Measurements from ENCODE around the gene F8.
A peak's percentile ranks its signal among the peaks of the same experiment; 100 is the strongest.
"Not testable (repeated sequence)": the region's sequence is repeated elsewhere in the genome, so short reads cannot be mapped to it uniquely, and the experiment has no call there.

F8 gene

DNA sequence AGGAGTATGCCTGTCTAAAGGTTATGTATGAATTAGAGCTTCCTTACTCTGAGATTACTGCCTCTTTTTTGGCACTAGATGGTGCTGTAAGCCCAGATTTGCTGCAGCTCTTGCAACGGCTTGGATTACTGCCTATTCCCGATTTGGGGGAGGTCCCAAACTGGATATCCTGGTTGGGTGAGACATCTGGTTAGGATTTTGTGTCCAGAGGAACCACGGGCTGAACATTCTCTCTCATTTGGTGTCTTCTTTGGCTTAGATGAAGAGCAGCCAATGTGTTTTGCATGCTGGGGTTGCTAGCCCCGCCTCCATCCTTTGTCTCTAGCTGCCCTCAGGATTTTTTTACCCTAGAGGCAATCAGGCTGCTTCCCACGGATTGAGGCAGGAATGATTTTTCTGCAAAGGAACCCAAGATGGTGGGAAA is 104.5 kb downstream of the F8 start:
- peak overlapping the region in 1 of 11 experiments; percentile 15; a peak in 1 of 22 replicates for H3K27ac ChIP-seq
- H3K9ac ChIP-seq = peak overlapping the region in 5 of 11 experiments; percentile 30 to 59 (median 41); a peak in 7 of 22 replicates
- H3K4me3 ChIP-seq = peak overlapping the region in 9 of 10 experiments; percentile 13 to 48 (median 29); a peak in 10 of 20 replicates
- no peak for TF ChIP-seq Cebpa-rat (IDR thresholded peaks at IDR 0.05)
- no peaks in the 10 kb centered on the region for H4K20me1 ChIP-seq
- peak overlapping the region in 9 of 11 experiments; percentile 12 to 61 (median 34); a peak in 10 of 22 replicates for H3K4me2 ChIP-seq
- H3K4me1 ChIP-seq = peaks cover 0 to 5% (median 0%) of the 10 kb centered on the region in 10 experiments; a peak in 1 of 20 replicates
- H3K9me3 ChIP-seq (replicated peaks in 1 of 11) = peaks cover 20 to 23% (median 22%) of the 10 kb centered on the region in 11 experiments
- peaks cover 33 to 74% (median 68%) of the 10 kb centered on the region in 11 experiments for H3K27me3 ChIP-seq
- no peaks in the 10 kb centered on the region for H3K36me3 ChIP-seq

DNA sequence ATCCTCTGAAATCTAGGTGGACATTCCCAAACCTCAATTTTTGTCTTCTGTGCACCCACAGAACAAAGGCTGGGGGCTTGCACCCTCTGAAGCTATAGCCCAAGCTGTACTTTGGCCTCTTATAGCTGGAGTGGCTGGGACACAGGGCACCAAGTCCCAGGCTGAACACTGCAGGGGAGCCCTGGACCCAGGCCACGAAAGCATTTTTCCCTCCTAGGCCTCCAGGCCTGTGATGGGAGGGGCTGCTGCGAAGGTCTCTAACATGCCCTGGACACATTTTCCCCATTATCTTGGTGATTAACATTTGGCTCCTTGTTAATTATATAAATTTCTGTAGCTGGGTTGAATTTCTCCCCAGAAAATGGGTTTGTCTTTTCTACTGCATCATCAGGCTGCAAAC is 108.5 kb downstream of the F8 start:
- peaks cover 6 to 57% (median 44%) of the 10 kb centered on the region in 11 experiments; a peak in 21 of 22 replicates for H3K27me3 ChIP-seq
- H3K9ac ChIP-seq = no peak overlapping the region
- H3K9me3 ChIP-seq (replicated peaks in 1 of 11) = peaks cover 45 to 55% (median 48%) of the 10 kb centered on the region in 11 experiments
- no peaks in the 10 kb centered on the region for H4K20me1 ChIP-seq
- H3K4me2 ChIP-seq = no peak overlapping the region
- peaks cover 4 to 5% (median 5%) of the 10 kb centered on the region in 10 experiments; a peak in 14 of 20 replicates for H3K4me1 ChIP-seq
- H3K36me3 ChIP-seq = no peaks in the 10 kb centered on the region
- H3K27ac ChIP-seq = no peak overlapping the region
- TF ChIP-seq Cebpa-rat (IDR thresholded peaks at IDR 0.05) = no peak
- H3K4me3 ChIP-seq = no peak overlapping the region; a peak in 1 of 20 replicates

DNA sequence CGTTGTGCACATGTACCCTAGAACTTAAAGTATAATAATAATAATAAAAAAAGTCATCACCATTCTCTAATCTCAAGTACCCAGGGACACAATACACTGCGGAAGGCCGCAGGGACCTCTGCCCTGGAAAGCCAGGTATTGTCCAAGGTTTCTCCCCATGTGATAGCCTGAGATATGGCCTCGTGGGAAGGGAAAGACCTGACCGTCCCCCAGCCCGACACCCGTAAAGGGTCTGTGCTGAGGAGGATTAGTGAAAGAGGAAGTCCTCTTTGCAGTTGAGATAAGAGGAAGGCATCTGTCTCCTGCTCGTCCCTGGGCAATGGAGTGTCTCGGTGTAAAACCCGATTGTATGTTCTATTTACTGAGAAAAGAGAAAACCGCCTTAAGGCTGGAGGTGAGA is 112.0 kb downstream of the F8 start:
- not testable (repeated sequence) for H3K9ac ChIP-seq, H4K20me1 ChIP-seq, H3K36me3 ChIP-seq, H3K4me3 ChIP-seq, H3K27ac ChIP-seq, H3K4me2 ChIP-seq
- H3K27me3 ChIP-seq = peaks cover 9 to 55% (median 50%) of the 10 kb centered on the region in 11 experiments; a peak in 20 of 22 replicates
- H3K9me3 ChIP-seq (replicated peaks in 1 of 11) = peaks cover 45 to 55% (median 48%) of the 10 kb centered on the region in 11 experiments
- peaks cover 8 to 15% (median 10%) of the 10 kb centered on the region in 10 experiments; a peak in 14 of 20 replicates for H3K4me1 ChIP-seq

DNA sequence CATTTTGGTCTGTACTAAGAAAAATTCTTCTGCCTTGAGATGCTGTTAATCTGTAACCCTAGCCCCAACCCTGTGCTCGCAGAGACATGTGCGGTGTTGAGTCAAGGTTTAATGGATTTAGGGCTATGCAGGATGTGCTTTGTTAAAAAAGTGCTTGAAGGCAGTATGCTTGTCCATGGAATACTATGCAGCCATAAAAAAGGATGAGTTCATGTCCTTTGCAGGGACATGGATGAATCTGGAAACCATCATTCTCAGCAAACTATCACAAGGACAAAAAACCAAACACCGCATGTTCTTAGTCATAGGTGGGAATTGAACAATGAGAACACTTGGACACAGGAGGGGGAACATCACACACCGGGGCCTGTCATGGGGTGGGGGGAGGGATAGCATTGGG is 112.5 kb downstream of the F8 start:
- peaks cover 43 to 54% (median 47%) of the 10 kb centered on the region in 11 experiments for H3K9me3 ChIP-seq (replicated peaks in 1 of 11)
- not testable (repeated sequence) for H3K36me3 ChIP-seq, H3K4me3 ChIP-seq, H4K20me1 ChIP-seq, H3K4me2 ChIP-seq, H3K9ac ChIP-seq, H3K27ac ChIP-seq
- peaks cover 9 to 55% (median 50%) of the 10 kb centered on the region in 11 experiments; a peak in 20 of 22 replicates for H3K27me3 ChIP-seq
- peaks cover 8 to 15% (median 10%) of the 10 kb centered on the region in 10 experiments; a peak in 14 of 20 replicates for H3K4me1 ChIP-seq

DNA sequence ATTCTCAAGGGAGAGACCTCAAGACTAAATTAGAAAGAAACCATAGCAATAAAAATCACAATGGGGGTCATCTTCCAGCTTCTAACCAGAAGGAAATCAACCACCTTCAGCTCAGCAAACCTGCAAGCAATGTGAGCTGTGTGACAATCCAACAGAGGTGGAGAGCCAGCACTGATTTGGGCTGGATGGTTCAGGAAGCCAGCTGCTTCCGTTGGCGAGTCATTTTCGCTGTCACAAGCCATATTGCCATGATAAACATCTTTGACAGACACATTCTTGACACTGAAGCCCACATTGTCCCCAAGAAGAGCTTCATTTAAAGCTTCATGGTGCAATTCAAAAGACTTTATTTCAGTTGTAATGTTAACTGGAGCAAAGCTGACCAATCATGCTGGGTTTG is 113.7 kb downstream of the F8 start:
- Histone ChIP-seq H4K20me1 (no peaks in the 10 kb centered on the region), H3K9ac (no peak overlapping the region), H3K9me3 (replicated peaks in 1 of 11) (peaks cover 31 to 41% (median 35%) of the 10 kb centered on the region in 11 experiments), H3K27ac (peak overlapping the region in 5 of 11 experiments; percentile 0 to 20 (median 16); a peak in 1 of 22 replicates), H3K4me1 (peaks cover 8 to 15% (median 10%) of the 10 kb centered on the region in 10 experiments; a peak in 14 of 20 replicates), H3K4me2 (peak overlapping the region; percentile 22 to 64 (median 43); a peak in 20 of 22 replicates), H3K36me3 (no peaks in the 10 kb centered on the region), H3K4me3 (no peak overlapping the region), H3K27me3 (peaks cover 18 to 55% (median 51%) of the 10 kb centered on the region in 11 experiments; a peak in 21 of 22 replicates)
- no peak for TF ChIP-seq Cebpa-rat (IDR thresholded peaks at IDR 0.05)

DNA sequence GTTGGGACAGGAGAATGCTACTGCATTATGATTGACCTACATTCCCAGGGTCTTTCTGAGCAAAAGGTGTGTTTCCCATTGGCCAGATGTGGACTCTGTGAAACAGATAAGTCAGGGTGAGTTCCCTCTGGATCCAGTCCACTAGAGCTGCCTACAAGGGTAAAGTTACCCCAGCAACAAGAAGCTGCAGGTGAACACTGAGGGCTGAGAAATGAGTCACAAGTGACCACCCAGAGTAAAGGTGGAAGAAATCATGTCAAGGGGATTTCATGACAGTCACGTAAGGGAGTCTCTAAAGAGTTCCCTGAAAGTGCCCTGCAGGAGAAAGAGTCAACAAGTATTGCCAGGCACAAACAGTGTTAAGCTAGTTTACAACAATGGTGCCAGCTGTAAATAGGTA is 120.1 kb downstream of the F8 start:
- H3K4me1 ChIP-seq = no peaks in the 10 kb centered on the region

DNA sequence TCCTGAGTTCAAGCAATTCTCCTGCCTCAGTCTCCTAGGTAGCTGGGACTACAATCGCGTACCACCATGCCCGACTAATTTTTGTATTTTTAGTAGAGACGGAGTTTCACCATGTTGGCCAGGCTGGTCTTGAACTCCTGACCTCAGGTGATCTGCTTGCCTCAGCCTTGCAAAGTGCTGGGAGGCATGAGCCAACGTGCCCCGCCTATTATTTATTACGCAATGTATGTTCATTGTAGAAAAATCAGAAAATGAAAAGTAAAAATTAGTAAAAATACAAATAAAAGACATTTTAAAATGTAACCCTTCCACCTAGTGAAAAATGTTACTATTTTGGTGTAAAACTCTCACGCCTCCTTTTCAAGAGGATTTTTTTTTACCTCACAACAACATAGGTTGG is 122.2 kb downstream of the F8 start:
- H3K36me3 ChIP-seq = no peaks in the 10 kb centered on the region
- H4K20me1 ChIP-seq = no peaks in the 10 kb centered on the region
- H3K9me3 ChIP-seq (replicated peaks in 1 of 11) = 0 out of 22 replicates have a peak, but pooled peaks cover 0 to 4% (median 0%) of the 10 kb centered on the region in 11 experiments
- H3K9ac ChIP-seq = no peak overlapping the region
- H3K27me3 ChIP-seq = peaks cover 90 to 100% (median 99%) of the 10 kb centered on the region in 11 experiments
- H3K4me1 ChIP-seq = no peaks in the 10 kb centered on the region
- no peak overlapping the region for H3K4me2 ChIP-seq
- TF ChIP-seq Cebpa-rat (IDR thresholded peaks at IDR 0.05) = peak in 7 of 11 experiments; percentile 11 to 86 (median 64); a peak in 12 of 22 replicates
- H3K27ac ChIP-seq = no peak overlapping the region
- H3K4me3 ChIP-seq = no peak overlapping the region

More for the DNA sequence above, 120.1 kb downstream of the F8 start:
- peaks cover 74 to 99% (median 90%) of the 10 kb centered on the region in 11 experiments for H3K27me3 ChIP-seq
- TF ChIP-seq Cebpa-rat (IDR thresholded peaks at IDR 0.05) = no peak
- 0 out of 22 replicates have a peak, but pooled peaks cover 0 to 4% (median 0%) of the 10 kb centered on the region in 11 experiments for H3K9me3 ChIP-seq (replicated peaks in 1 of 11)
- no peaks in the 10 kb centered on the region for H3K36me3 ChIP-seq
- H3K9ac ChIP-seq = no peak overlapping the region
- no peak overlapping the region for H3K4me3 ChIP-seq
- no peaks in the 10 kb centered on the region for H4K20me1 ChIP-seq
- H3K4me2 ChIP-seq = no peak overlapping the region
- no peak overlapping the region for H3K27ac ChIP-seq

DNA sequence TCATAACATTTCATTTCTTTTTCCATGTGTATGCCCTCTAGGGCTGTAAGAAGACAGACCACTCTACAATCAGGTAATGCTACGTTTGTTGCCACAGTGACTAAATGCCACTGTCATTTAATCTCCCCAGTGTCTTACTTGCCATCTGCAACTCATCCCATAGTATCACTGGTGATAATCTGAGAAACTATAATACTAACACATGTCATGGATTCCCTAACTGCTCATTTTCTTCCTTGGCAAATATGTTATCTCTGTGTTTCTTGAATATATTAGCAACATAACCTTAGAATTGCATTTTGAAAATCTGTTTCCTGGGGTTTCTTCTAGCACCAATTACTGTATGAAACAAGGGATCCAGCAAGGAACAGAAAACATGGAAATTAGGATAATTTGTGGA is 130.2 kb downstream of the F8 start:
- H3K4me3 ChIP-seq = no peak overlapping the region
- peaks cover 0 to 14% (median 0%) of the 10 kb centered on the region in 11 experiments; a peak in 5 of 22 replicates for H4K20me1 ChIP-seq
- no peaks in the 10 kb centered on the region for H3K36me3 ChIP-seq
- peaks cover 52 to 73% (median 69%) of the 10 kb centered on the region in 11 experiments for H3K27me3 ChIP-seq
- H3K9ac ChIP-seq = no peak overlapping the region
- H3K4me1 ChIP-seq = no peaks in the 10 kb centered on the region; a peak in 1 of 20 replicates
- peaks cover 0 to 3% (median 0%) of the 10 kb centered on the region in 11 experiments; a peak in 1 of 22 replicates for H3K9me3 ChIP-seq (replicated peaks in 1 of 11)
- no peak for TF ChIP-seq Cebpa-rat (IDR thresholded peaks at IDR 0.05)
- H3K4me2 ChIP-seq = no peak overlapping the region
- no peak overlapping the region for H3K27ac ChIP-seq

DNA sequence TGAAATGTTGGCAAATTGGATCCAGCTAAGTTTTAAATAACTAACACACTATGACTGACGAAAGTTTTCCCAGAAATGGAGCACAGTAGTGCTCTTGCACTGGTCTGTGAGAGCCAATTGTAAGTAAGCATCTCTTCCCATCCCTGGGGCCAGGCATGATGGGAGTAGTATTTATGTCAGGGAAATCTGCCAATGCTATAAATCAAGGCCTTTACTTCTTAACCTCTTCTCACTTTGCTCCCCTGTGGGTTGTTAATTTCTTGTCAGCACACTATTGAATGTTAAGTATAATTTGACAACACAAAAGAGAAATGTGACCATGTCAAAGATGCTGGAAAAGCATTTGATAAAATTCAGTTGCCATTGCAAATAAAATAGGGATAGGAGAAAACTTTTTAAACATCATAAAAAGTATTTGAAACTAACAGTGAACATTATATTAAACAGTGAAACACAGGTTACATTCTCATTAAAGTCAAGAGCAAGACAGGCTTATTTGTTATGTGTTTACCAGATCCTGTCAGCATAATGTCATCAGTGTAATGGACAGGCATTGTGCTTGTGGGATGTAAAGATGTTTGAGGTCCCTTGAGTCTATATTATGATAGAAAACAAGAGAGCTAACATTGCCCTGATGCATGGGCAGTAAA is 131.4 kb downstream of the F8 start:
- no peak for TF ChIP-seq Cebpa-rat (IDR thresholded peaks at IDR 0.05)
- Histone ChIP-seq H3K36me3 (no peaks in the 10 kb centered on the region), H3K4me1 (no peaks in the 10 kb centered on the region; a peak in 1 of 20 replicates), H3K4me2 (no peak overlapping the region), H3K27ac (no peak overlapping the region), H3K9ac (no peak overlapping the region), H4K20me1 (peaks cover 0 to 16% (median 0%) of the 10 kb centered on the region in 11 experiments; a peak in 5 of 22 replicates), H3K27me3 (peaks cover 40 to 61% (median 57%) of the 10 kb centered on the region in 11 experiments), H3K9me3 (replicated peaks in 1 of 11) (peaks cover 0 to 3% (median 0%) of the 10 kb centered on the region in 11 experiments; a peak in 1 of 22 replicates), H3K4me3 (no peak overlapping the region)

DNA sequence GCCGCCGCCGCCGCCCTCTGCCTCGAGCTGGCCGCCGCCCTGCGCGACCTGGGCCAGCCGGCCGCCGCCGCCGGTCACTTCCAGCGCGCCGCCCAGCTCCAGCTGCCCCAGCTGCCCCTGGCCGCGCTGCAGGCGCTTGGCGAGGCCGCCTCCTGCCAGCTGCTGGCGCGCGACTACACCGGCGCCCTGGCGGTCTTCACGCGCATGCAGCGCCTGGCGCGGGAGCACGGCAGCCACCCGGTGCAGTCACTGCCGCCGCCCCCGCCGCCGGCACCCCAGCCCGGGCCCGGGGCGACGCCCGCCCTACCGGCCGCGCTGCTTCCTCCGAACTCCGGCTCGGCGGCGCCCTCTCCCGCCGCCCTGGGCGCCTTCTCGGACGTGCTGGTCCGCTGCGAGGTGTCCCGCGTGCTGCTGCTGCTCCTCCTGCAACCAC is 135.7 kb downstream of the F8 start:
- not testable (repeated sequence) for H3K9me3 ChIP-seq (replicated peaks in 1 of 11); H3K4me3 ChIP-seq; H3K36me3 ChIP-seq; H3K27ac ChIP-seq; H3K4me2 ChIP-seq; H3K4me1 ChIP-seq; H3K9ac ChIP-seq
- peaks cover 3 to 18% (median 14%) of the 10 kb centered on the region in 11 experiments; a peak in 20 of 22 replicates for H3K27me3 ChIP-seq
- peaks cover 0 to 16% (median 0%) of the 10 kb centered on the region in 11 experiments; a peak in 4 of 22 replicates for H4K20me1 ChIP-seq

DNA sequence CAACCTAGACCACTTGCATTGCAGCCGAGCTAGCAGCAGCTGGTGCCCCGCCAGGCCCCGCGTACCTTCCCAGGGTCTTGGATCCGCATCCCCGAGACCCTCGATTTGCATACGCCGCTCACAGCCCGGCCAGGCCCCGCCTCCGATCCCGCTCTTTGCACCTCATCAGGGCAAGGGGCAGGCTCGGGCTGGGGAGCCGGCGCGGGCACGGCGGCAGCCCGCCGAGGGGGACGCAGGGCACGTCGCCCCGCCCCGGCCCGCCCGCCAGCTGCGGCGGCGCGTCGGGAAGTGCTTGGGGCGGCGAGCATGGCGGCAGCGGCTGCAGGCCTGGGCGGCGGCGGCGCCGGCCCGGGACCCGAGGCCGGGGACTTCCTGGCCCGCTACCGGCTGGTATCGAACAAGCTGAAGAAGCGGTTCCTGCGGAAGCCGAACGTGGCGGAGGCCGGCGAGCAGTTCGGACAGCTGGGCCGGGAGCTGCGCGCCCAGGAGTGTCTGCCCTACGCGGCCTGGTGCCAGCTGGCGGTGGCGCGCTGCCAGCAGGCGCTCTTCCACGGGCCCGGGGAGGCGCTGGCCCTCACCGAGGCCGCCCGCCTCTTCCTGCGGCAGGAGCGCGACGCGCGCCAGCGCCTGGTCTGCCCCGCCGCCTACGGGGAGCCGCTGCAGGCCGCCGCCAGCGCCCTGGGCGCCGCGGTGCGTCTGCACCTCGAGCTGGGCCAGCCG is 136.3 kb downstream of the F8 start, which contains the start of gene F8A1:
F8A1 (plus strand) TSS at position 287 of the 720 bp plus-strand sequence; CDS start at position 307, 20 bp downstream.
- H3K9ac ChIP-seq; H3K36me3 ChIP-seq; H3K27ac ChIP-seq; H3K9me3 ChIP-seq (replicated peaks in 1 of 11); H3K4me1 ChIP-seq: not testable (repeated sequence)
- 0 out of 22 replicates have a peak within 1 kb of the TSS, but pooled peaks of 5 of the 11 experiments have one; percentile 27 to 48 (median 42) for H3K4me2 ChIP-seq
- H4K20me1 ChIP-seq = peaks cover 0 to 15% (median 0%) of the 10 kb centered on the region in 11 experiments; a peak in 3 of 22 replicates
- H3K4me3 ChIP-seq = peak within 1 kb of the TSS in 5 of 10 experiments; percentile 17 to 41 (median 21); a peak in 2 of 20 replicates
- H3K27me3 ChIP-seq = peaks cover 3 to 13% (median 9%) of the 10 kb centered on the region in 11 experiments; a peak in 18 of 22 replicates

DNA sequence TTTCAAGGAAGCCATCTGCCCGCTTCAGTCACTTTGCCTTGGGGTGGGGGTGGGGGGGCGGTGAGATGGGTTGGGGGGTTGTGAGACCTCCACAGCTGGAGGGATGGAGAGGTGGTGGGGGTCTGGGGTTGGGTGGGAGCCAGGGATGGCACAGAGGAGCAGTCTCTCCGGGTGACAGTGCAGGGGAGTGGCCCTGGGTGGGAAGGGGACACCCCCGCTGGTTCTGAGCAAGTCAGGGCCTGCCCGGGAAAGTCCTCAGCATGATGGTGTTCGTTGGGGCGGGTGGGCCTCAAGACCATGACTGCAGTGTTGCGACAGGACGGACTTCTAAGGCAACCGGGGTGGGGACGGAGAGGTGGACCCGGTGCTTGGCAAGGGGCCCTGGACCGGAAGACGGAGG is 137.0 kb downstream of the F8 start:
- H3K9ac ChIP-seq; H3K9me3 ChIP-seq (replicated peaks in 1 of 11); H3K4me2 ChIP-seq; H3K27ac ChIP-seq; H4K20me1 ChIP-seq; H3K36me3 ChIP-seq; H3K4me3 ChIP-seq; H3K4me1 ChIP-seq; H3K27me3 ChIP-seq: not testable (repeated sequence)
